GM21576 (cell line): Measurements from ENCODE around the gene SCFD2.
"Not testable (repeated sequence)": the region's sequence is repeated elsewhere in the genome, so short reads cannot be mapped to it uniquely, and the experiment has no call there.

Source experiments
- ATAC-seq: cut with Tn5 transposase; IDR thresholded peaks from one replicate; pipeline ENCODE4 v1.9.1; 2021; ENCODE audit warnings: mild to moderate bottlenecking, moderate library complexity; ENCODE audit not compliant: unreplicated experiment

Gene SCFD2

GRCh38 chr4:52996261-52997131, 369.4 kb downstream of the SCFD2 start:
- ATAC-seq = no peak

GRCh38 chr4:52995360-52996030, 370.4 kb downstream of the SCFD2 start:
- ATAC-seq = no peak

- no peak for ATAC-seq
These were observed 371.3 kb downstream of the SCFD2 start for GRCh38 chr4:52994567-52994966.

- no peak for ATAC-seq
These were observed 372.1 kb downstream of the SCFD2 start for GRCh38 chr4:52993771-52994170.

- not testable (repeated sequence) for ATAC-seq
These were observed 373.3 kb downstream of the SCFD2 start for GRCh38 chr4:52992551-52992950.

GRCh38 chr4:52991472-52991871, 374.4 kb downstream of the SCFD2 start:
- ATAC-seq = no peak

- ATAC-seq = no peak
These were observed 375.2 kb downstream of the SCFD2 start for GRCh38 chr4:52990706-52991105.

- no peak for ATAC-seq
These were observed 376.0 kb downstream of the SCFD2 start for GRCh38 chr4:52989865-52990264.

- ATAC-seq = no peak
These were observed 378.3 kb downstream of the SCFD2 start for GRCh38 chr4:52987392-52988056.

GRCh38 chr4:52984462-52984881, 381.4 kb downstream of the SCFD2 start:
- no peak for ATAC-seq

- no peak for ATAC-seq
These were observed 382.1 kb downstream of the SCFD2 start for GRCh38 chr4:52983563-52984303.

- ATAC-seq = no peak
These were observed 382.9 kb downstream of the SCFD2 start for GRCh38 chr4:52982946-52983340.

- ATAC-seq = no peak
These were observed 383.5 kb downstream of the SCFD2 start for GRCh38 chr4:52982255-52982945.

GRCh38 chr4:52979821-52980590, 385.9 kb downstream of the SCFD2 start:
- ATAC-seq = no peak

GRCh38 chr4:52979020-52979419, 386.8 kb downstream of the SCFD2 start:
- no peak for ATAC-seq

GRCh38 chr4:52977252-52977651, 388.6 kb downstream of the SCFD2 start:
- ATAC-seq = no peak

GRCh38 chr4:52976523-52977230, 389.2 kb downstream of the SCFD2 start:
- no peak for ATAC-seq

- no peak for ATAC-seq
These were observed 397.2 kb downstream of the SCFD2 start for GRCh38 chr4:52968691-52969090.

- no peak for ATAC-seq
These were observed 397.6 kb downstream of the SCFD2 start for GRCh38 chr4:52968241-52968640.
